HL-60 (cell line): ENCODE results near the gene KRT28.

Experiments used
- GABPA ChIP-seq: IDR thresholded peaks from 2 replicates; pipeline ENCODE4 v1.6.1; 2012; ENCODE audit warnings: low read depth
- POLR2AphosphoS5 ChIP-seq: IDR thresholded peaks from 2 replicates; pipeline ENCODE4 v1.6.1; 2012; ENCODE audit warnings: low read depth
- SPI1 ChIP-seq: IDR thresholded peaks from 2 replicates; pipeline ENCODE4 v1.6.1; 2012; ENCODE audit warnings: low read depth, mild to moderate bottlenecking, borderline replicate concordance
- TF ChIP-seq, protein P1 (sequence below): IDR thresholded peaks from one replicate; pipeline ENCODE4 v1.5.1; 2011; ENCODE audit warnings: low read length, control low read depth, inconsistent platforms; ENCODE audit not compliant: insufficient read depth
- TF ChIP-seq, protein P2 (sequence below): IDR thresholded peaks from 2 replicates; pipeline ENCODE4 v1.6.1; 2012; ENCODE audit warnings: low read depth; ENCODE audit not compliant: insufficient replicate concordance

DNA sequence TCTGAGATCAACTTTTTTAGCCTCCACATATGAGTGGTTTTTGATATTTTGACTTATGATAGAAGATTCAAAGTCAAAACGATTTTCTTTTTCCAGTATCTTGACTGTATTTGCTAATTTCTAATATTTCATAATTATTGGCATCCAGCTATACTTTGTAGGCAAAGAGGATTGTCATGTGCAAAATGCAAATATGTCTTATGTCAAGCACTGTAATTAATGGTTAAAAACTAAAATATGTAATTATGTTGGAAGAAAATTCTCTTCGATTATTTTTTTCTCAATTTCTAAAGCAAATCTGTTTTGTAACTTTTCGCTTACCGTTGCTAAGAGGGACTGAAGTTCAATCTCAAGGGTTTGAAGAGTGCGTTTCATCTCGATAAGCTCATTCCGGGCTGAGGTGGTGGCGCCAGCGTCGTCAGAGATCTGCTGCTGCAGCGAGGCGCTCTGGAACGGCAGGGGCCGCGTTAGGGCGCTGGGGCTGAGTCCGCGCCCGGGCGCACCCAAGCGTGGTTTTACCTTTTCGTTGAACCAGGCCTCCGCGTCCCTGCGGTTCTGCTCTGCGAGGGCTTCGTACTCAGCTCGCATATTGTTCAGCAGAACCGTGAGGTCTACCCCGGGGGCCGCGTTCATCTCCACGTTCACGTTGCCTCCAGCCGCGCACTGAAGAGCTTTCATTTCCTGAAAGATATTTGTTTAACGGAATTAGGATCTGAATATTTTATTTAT lies 20.4 kb downstream of the KRT28 start:
- TF ChIP-seq, protein P1, sequence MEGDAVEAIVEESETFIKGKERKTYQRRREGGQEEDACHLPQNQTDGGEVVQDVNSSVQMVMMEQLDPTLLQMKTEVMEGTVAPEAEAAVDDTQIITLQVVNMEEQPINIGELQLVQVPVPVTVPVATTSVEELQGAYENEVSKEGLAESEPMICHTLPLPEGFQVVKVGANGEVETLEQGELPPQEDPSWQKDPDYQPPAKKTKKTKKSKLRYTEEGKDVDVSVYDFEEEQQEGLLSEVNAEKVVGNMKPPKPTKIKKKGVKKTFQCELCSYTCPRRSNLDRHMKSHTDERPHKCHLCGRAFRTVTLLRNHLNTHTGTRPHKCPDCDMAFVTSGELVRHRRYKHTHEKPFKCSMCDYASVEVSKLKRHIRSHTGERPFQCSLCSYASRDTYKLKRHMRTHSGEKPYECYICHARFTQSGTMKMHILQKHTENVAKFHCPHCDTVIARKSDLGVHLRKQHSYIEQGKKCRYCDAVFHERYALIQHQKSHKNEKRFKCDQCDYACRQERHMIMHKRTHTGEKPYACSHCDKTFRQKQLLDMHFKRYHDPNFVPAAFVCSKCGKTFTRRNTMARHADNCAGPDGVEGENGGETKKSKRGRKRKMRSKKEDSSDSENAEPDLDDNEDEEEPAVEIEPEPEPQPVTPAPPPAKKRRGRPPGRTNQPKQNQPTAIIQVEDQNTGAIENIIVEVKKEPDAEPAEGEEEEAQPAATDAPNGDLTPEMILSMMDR, result no peak
- TF ChIP-seq GABPA, result no peak
- no peak for TF ChIP-seq POLR2AphosphoS5
- no peak for TF ChIP-seq SPI1
- TF ChIP-seq, protein P2, sequence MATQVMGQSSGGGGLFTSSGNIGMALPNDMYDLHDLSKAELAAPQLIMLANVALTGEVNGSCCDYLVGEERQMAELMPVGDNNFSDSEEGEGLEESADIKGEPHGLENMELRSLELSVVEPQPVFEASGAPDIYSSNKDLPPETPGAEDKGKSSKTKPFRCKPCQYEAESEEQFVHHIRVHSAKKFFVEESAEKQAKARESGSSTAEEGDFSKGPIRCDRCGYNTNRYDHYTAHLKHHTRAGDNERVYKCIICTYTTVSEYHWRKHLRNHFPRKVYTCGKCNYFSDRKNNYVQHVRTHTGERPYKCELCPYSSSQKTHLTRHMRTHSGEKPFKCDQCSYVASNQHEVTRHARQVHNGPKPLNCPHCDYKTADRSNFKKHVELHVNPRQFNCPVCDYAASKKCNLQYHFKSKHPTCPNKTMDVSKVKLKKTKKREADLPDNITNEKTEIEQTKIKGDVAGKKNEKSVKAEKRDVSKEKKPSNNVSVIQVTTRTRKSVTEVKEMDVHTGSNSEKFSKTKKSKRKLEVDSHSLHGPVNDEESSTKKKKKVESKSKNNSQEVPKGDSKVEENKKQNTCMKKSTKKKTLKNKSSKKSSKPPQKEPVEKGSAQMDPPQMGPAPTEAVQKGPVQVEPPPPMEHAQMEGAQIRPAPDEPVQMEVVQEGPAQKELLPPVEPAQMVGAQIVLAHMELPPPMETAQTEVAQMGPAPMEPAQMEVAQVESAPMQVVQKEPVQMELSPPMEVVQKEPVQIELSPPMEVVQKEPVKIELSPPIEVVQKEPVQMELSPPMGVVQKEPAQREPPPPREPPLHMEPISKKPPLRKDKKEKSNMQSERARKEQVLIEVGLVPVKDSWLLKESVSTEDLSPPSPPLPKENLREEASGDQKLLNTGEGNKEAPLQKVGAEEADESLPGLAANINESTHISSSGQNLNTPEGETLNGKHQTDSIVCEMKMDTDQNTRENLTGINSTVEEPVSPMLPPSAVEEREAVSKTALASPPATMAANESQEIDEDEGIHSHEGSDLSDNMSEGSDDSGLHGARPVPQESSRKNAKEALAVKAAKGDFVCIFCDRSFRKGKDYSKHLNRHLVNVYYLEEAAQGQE, result no peak
